Measurements from ENCODE around the gene SYNE3.

Gene SYNE3

GRCh38 chr14:95487669-95488084 lies 28.8 kb downstream of the SYNE3 start:
- no peak for DNase-seq

DNA sequence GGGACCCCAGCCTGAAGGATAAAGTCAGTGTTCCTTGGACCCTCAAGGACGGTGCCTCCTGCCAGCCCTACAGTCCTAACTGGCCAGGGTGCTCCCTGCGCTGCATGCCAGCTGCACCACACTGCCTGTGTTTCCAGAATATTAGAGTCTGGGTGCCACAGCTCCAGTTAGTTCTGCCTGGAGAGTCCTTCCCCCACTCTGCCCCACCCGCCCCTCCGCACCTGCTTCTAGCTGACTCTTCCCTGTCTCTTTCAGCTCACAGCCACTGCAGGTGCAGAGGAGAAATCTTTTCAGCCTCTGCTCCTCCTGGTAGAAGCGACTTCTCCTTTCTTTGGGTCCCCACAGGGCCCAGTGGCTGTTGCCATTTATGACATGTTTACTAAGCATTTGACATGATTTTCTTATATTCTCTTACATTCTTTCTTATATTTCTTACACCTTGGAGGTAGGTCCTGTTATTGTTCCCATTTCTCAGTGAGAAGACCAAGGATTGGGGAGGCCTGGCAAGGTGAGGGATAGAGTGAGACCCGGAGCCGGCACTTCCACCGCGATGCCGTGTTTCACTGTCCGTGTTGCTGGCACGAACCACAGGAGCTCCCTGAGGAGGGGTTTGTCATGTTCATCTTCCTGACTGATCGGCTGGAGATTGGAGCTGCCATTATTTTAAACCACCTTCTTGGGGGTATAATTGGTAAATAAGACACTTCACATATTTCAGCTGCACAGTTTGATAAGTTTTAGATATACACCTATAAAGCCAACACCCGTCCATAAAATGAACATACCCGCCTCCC lies 29.4 kb downstream of the SYNE3 start:
- DNase-seq: no peak

DNA sequence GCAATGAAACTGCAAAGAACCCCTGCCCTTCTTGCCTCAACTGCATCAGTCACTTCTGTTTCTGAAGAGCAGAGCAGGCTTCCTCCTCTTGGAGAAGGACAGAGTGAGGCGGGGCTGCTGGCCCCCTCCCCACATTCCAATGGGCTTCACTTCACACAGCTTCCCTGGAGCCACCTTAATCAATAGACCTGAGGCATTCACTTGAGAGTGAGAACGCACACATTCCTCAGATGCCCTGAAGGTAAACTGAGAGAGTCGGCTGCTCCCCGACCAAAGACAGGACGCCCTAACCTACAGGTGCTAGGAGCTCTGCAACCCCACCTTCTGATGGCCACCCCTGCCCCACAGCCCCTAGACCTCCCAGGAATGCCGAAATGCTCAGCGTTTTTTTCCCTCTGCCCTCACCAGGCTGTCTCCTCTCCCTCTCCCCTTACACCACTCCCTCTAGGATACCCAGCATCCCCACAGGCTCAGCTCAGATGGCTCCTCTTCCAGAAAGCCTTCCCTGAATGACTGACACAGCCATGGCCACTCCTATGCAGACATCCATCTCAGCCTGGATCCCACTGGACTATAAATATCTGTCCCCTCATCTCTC lies 31.1 kb downstream of the SYNE3 start:
- no peak for DNase-seq

DNA sequence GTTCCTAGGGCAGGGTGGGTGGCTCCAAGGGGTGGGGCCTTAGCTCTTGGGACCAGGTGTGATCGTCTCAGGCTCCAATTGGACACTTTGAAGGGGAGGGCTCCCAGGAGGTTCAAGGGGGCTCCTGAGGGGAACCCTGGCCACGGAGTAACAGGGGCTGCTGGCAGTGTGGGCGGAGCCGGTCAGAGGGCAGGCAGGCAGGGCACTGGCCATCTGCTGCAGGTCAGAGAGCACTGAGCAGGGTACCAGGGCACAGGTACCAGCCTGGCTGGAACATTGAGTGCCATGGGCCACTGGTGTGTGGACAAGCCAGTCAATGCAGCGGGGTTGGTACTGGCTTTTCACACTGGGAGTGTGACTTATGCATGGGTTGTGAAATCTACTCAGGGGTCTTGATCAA lies 32.2 kb downstream of the SYNE3 start:
- DNase-seq: no peak

DNA sequence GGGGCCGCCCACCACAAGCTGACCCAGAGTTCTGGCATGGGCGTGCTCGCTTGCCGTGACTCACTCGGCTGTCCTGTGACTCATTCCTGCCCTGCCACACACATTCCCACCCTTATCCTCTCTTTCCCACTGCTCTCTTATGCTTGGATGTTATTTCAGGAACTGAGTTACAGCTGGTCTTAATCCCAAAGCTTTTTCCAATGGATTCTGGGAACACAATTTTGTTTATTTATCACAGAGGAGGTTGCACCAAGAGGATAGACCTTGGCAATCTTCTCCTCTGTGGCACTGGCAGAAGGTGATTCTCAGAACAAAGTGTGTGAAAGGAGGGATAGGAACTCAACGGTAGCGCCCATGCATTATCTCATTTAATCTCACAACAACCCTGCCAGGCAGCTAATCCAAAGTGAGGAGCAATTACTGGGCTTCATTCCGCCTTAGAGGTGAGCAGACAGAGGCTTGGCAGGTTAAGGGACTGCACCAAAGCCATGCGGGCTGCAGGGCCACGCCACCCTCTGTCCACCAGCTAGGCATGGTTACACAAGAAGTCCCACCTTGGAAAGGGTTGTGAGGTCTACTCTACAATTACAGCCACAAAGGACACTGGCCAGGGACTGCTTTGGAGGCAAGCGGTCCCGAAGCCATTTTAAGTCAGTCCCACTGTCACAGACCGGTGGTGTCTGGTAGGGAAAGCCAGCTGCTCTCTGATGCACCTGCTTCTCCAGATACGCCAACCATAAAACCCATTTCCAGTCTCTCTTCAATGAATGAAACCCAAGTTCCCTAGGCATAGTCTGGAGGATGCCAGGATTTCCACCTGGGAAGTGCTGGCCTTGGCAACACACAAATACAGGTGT lies 32.9 kb downstream of the SYNE3 start:
- DNase-seq: peak; percentile 87

DNA sequence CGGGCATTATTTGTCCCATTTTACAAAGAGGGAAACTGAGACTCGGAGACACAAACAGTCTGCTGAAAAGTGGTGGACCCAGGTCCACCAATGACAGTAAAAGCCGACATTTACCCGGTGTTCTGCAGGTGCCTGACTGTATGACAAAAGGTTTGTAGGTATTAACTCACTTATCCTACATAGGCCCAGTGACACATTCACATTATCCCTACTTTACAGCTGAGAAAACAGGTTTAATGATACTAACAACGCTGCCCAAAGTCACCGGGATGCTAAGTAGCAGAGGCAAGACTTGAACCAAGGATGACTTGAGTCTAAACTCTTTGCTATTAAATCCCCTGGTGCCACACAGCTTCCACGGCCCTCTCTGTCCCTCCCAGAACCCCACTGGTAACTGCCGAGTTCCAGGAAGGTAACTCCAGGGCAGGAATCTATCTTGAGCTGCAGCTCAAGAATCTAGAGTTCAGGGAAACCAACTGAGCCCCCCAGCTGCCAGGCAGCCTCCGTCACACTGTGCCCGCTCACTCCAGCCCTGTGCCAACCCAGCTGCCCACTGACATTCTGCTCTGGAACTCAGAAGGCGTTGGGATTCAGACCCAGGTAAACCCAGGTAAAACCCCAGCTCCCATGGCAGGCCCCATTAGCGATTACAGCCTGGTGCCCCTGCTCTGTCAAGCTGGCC lies 33.7 kb downstream of the SYNE3 start:
- DNase-seq: no peak

DNA sequence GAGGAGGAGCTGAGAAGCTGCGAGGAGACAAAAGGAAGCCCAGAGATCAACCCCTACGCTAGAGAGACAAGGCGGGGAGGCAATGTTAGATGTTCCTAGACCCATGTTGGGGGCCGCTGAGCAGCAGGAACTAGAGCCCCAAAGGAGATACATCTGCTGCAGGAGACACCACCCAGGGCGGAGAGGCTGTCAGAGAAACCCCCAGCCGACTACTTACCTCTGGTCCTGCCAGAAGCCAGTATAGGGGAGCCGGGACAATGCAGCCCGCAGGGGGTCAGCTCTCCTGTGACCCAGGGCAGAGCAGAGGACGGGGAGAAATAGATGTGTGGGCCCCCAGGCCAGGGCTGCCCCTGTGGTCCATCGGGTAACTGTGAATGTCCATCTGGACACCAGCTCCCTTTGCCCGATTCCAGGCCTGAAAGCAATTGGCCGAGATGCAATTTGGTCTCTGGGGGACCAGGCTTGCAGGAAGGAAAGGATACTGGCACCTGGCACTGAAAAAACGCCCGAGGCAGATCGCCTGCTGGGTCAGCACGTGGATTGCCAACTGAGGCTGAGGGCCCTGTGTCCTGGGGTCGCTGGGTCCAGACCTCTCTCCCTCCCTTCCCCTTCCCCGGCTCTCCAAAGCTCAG lies 34.9 kb downstream of the SYNE3 start:
- no peak for DNase-seq

DNA sequence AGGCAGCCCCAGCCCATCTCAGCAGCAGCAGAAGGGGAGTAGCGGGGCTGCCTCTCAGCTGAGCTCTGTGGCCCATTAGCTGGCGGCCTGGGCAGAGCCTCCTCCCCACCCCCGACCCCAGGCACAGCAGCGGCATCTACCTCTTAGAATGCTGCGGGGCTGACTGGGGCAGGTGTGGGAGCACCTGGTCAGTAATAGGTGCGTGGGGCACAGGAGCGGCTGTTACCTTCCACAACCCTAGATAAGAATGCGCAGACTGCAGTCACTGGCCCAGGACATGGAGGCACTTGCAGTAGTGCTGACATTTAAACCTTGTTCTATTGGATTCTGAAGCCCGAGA lies 35.6 kb downstream of the SYNE3 start:
- no peak for DNase-seq

- no peak for DNase-seq
Measured at GRCh38 chr14:95480109-95480886, 36.2 kb downstream of the SYNE3 start.

GRCh38 chr14:95479494-95479893 lies 37.0 kb downstream of the SYNE3 start:
- DNase-seq: no peak

GRCh38 chr14:95478818-95479217 lies 37.6 kb downstream of the SYNE3 start:
- no peak for DNase-seq

DNA sequence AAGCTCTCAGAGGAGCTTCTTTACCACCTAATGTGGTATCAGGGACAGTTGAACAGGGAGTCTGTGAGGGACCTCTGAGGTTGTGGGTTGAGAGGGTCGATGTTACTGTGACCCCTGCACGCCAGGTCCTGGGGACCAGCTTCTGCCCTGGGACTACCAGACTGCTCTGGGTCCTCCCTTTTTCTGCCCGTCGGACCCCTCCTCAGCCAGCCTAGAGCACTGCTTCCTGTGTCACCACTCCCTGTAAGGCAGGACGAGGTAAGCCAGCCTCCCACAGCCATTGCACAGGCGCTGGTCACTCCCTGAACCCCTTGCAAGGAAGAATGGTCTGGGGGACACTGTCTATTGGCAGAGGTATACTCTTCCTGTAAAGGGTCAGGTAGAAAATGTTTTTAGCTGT lies 38.1 kb downstream of the SYNE3 start:
- no peak for DNase-seq

GRCh38 chr14:95477411-95478269 lies 38.8 kb downstream of the SYNE3 start:
- DNase-seq: no peak

- DNase-seq: no peak
Measured at GRCh38 chr14:95476747-95477146, 39.7 kb downstream of the SYNE3 start.

GRCh38 chr14:95475540-95476240 lies 40.8 kb downstream of the SYNE3 start:
- no peak for DNase-seq

DNA sequence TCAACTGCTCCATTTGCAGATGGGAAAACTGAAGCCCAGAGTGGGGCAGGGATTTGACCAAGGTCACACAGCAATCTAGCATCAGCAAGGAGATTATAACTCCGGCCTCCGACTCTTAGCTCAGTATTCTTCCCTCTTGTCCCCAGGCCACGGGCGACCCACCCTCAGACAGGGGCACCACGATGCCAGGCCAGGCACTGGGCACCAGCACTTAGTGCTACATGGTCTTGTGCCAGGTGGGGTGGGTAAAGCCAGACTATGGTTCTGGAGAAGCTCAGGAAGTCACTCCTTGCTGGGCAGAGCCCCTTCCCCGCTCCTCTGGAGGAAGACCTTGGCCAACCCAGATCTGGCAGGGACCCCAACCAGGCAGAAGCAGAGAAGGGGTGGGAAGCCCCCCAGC lies 41.5 kb downstream of the SYNE3 start:
- DNase-seq: no peak

DNA sequence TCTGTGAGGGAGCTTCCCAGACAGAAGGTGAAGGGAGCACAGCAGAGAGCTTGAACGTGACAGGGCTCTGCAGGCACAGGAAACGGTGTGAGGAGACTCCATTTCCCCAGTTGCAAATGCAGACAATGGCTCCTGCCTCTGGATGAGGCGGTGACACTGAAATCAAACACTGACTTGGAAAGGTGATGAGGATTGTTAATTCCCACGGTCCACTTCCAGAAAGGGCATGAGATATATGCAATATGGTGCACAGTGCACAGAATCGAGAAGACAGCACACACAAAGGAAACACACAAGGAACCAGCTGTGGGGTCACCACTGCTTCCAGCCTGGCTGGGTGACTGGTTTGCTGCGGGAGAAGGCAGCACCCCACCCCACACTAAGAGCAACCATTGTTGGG lies 42.0 kb downstream of the SYNE3 start:
- no peak for DNase-seq

- no peak for DNase-seq
Measured at GRCh38 chr14:95472819-95473251, 43.6 kb downstream of the SYNE3 start.

- no peak for DNase-seq
Measured at GRCh38 chr14:95471476-95471875, 45.0 kb downstream of the SYNE3 start.

DNA sequence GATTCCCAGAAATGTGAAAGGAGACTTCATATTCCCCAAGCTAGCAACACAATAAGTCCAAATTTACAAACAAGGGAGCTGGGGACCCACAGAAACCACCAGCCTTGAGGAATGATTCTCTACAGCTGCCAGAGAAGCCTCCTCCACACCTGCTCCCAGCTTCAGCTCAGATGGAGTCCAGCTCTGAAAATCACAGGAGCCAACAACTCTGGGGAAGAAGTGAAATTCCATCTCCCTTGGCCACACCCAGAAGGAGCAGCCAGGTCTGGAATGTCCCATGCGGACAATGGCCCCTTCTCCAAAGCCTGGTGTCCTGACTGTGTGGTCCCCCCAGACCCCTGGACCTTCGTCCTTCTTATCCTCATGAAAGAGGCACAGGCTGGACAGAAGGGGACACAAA lies 45.4 kb downstream of the SYNE3 start:
- peak; percentile 71 for DNase-seq

All from femur (tissue), 1 donor.